NK-92 (cell line): ENCODE data around the gene USO1.
"Not testable (repeated sequence)": the region's sequence is repeated elsewhere in the genome, so short reads cannot be mapped to it uniquely, and the experiment has no call there.

Source experiments
- DNase-seq: peaks from one replicate; lab custom pipeline; 2025; ENCODE audit not compliant: unreplicated experiment; lab: John Stamatoyannopoulos, UW

USO1 gene

DNA sequence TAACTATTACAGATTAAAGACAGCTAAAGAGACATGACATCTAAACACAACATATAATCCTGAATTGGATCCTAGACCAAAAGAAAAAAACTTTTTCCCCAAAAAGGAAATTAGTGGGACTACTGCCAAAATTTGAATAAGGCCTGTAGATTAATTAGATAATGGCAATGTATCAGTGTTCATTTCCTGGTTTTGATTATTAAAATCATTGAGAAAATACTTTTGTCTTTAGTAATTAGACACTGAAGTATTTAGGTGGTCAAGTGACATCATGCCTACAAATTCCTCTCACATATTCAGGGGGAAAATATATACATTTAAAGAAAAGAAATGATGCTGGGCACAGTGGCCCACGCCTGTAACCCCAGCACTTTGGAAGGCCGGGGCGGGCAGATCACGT is 10.4 kb upstream of the USO1 start:
- DNase-seq = no peak

DNA sequence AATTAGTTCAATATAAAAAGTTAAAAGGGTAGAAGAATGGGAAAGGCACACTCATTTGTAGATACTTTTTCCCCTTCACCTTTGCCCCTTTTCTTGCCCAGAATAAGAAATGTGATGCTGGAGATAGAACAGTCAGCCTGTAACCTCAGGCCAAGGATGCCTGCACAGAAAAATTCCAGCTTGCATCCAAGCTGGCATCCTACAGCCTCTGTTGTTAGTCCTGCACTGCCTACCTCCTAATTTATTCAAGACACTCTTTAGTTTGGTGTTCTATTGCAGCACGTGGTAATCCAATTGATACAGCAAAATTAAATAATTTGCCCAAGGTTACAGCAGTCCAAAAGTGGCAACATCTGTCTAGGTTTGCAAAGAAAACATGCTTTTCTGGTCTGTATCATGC is 9.7 kb upstream of the USO1 start:
- DNase-seq = no peak

DNA sequence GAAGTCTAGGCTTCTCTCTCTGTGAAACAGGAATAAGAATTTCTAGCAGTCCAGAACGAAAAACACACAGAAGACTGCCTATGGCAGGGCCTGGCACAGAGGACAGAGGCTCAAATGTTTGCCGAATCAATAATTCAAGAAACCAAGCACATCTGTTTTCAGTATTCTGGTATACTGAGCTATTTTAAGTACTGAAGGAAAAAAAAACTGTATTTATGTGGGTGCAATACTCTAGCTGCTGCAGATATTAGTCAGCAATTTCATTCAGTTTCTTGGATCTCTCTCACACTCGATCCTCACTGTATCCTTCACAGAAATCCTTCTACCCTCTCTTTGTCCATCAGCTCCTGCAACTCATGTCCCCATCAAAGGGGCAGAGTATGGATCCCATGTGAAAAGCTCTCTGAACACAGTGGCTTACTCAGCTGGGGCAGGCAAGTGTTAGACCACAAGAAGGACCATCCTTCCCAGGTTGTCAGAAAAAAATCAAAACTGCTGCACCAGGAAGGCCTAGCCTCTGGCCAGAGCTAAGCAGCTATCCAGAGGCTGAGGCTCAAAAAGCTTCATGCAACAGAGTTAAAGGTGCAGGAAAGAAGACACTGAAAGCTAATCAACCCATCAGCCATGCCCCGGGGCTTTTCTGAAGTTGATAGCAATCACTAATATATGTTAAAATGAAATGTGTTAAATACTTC is 9.1 kb upstream of the USO1 start:
- no peak for DNase-seq

DNA sequence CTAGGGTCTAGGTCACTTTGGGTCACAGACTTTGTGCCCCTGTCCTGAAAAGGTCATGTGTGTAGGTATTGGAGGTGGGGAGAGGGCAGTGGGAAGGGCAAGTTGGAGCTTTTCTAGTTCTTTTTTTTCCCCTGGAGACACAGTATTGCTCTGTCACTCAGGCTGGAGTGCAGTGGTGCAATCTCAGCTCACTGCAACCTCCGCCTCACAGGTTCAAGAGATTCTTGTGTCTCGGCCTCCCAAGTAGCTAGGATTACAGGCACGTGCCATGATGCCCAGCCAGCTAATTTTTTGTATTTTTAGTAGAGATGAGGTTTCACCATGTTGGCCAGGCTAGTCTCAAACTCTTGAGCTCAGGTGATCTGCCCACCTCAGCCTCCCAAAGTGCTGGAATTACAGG is 8.3 kb upstream of the USO1 start:
- not testable (repeated sequence) for DNase-seq

DNA sequence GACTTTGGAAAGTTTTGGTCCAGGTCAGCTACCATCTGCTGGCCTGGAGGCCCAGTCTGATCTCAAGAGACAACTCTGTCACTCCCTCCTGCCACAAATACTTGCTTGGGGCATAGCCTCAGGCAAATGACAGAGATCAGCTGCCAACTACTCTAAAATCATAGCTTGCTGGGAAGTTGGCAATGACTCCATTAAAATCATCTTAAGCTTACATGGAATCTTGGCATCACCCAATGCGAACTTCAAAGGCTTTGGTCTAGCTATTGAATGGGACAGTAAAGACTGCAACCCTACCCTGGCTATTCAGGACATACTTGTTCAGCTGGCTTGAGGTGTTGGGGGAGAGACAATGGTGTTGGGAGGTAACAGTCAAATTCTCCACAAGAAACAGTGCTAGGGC is 7.0 kb upstream of the USO1 start:
- DNase-seq = no peak

DNA sequence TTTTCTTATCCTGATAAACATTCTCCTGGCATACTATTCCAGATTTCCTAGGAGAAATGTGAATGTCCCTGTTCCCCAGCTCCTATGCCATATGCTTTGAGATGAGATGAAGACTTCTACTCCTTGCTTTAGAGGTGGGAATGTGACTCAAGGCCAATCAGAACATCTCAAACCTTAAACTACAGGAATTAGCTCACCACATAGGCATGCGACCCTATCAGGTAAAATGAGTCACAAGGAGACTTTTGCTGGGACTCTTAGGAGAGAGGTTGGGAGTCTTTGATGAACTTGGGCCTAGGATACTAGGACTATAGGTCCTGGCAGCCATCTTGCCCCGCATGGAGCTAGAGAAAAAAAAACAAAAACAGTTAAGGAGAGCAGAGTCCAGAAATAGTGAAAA is 5.8 kb upstream of the USO1 start:
- DNase-seq = no peak

DNA sequence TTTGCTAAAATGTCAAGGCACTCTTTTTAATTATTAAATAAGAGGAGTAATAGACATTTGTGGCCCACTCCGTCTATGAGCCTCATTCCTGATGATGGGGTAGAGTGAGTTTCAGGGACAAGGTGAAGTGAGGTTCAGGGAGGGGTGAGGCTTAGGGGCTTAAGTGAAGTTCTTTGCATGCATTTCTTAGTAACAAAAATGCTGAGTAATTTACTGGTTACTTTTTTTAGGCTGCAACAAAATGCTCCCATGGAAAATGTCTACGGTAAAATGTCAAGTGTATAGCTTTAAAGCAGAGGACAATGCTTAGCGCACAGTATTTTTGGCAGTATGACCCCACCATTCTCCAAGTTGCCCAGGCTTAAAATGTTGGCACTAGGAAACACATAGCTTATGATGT is 2.0 kb upstream of the USO1 start:
- DNase-seq = no peak

DNA sequence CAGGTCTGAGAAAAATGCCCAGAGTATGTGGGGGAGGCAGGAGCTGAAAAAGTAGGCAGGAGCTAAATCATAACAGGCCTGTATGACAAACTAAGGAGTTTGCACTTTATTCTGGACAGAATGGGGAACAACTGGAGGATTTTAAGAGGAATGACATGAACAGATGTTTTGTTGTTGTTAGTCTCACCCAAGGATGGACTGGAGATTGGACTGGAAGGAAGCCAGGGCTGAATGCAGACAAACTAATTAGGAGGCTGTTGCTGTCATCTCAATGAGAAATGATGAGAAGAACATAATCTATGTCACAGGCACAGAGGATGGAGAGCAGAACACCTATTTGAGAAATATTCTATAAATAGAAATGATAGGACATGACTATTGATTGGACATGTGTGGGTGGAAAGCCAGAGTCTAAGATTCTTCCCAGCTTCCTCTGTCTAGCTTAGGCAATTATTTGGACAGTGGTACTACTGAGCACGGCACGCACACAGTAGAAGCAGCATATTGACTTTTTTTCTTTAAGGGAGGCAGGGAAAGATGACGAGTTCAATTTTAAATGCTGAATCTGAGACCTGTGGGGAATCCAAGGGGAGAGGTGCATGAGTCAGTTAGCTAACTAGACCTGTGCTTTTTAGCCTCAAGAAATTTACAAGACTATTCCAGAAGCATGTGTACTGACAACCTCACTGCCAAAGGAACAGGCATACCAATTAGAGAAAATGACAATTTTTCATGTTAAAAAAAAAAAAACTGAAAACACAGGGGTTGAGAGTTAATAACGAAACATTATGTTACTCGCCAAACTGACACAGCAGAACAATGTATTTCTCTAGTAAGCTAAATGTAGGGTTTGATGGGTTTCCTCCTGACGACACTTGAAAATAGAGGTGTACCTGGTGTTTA is 963 bp upstream of the USO1 start:
- DNase-seq = no peak

DNA sequence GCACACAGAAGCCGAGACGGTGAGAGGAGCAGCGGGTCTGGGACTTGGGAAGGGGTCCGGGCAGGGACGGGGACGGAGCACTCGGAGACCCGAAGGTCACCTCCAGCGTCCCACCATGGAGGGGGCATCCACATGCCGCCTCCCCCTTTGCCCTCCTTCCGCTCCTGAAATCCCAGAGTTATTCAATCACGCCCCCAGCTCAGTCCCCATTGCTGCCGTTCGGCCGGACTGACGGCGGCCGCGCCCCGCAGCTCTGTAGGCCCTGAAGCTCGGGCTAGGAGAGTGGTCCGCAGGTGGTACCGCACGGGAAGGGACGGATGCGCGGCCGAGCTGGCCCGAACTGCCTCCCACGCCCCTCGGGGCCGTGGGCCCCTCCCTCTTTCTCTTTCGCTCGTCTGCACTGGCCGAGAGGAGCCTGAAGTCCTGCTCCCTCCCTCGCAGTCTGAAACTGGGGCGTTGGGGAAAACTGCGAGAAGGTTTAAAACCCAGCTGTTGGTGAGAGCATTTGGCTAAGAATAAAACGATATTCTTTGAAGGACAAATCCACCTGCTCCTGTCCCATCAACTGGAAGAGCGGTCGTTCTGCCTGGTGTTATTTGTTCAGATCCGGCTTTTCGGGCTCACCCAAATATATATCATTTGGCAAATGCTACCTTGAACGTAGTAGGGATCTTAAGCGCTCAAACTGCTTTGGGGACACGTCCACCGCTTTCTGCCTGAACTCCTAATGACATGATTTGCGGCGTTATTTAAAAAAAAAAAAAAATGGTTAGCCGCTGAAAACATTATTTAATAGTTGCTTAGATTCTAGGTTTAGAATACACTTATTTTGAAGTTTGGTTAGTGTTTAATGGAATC is 719 bp downstream of the USO1 start:
- DNase-seq = no peak

DNA sequence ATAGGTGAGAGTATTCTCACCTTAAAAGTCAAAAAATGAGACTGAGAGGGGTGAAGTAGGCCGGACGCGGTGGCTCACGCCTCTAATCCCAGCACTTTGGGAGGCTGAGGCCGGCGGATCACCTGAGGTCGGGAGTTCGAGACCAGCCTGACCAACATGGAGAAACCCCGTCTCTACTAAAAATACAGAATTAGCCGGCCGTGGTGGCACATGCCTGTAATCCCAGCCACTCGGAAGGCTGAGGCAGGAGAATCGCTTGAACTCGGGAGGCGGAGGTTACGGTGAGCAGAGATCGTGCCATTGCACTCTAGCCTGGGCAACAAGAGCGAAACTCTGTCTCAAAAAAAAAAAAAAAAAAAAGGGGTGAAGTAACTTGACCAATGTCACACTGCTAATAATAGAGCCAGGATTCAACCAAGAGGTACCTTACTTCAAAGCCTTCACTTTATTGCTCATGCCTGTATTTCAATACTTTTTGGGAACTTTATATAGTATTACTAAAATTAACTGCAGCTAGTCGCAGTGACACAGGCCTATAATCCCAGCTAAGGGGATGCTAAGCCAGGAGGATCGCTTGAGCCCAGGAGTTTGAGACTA is 1.7 kb downstream of the USO1 start:
- not testable (repeated sequence) for DNase-seq

DNA sequence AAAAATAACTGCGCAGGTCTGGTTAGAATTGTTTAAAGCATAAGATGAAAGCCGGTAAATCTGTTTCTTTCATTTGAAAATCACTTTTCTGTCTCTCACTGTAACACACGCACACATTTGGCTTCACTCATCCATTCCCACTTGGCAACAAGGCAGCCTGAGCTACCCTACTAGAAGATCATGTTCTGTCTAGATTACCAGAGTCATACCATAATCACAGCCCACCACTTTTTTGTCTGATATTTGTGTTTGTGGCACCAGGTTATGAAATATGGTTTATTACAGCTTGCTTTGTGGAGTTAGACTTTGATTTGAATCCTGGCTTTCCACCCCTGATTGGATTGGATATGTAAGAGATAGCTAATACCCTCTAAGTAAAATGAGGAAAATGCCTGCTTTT is 2.2 kb downstream of the USO1 start:
- no peak for DNase-seq

DNA sequence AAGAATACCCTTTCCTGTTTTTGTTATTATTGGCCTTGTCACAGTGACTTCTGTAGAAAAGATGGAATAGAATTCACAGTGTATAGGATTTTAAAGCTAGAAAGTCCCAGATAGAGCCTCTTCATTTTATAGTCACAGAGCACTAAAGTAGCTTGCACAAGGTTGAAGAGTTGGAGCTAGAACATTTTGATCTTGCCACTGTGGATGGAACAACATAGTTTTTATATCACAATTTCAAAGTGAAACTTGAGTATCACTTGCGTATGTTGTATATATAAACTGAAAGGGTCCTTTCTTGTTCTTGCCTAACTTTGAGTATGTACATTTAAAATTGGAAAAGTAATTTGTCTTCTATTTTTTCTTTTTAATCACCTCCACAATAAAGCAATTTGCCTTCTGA is 2.7 kb downstream of the USO1 start:
- DNase-seq = no peak

DNA sequence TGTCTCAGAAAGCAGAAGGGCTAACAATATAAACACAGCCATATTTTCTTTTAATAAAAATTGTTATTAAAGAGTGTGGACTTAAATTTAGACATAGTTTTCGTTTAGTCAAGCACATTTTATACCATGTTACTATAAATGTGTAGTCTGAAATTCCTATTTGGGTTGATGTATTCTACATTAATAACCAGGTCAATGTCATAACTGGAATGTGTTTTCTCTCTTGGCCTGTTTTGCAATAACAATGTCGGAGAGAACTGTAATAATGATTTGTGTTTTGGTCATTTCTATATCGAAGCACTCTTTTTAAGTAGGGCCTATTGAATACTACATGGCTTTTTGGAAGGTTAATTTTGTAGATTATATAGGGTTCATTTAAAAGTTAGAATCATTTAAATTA is 5.5 kb downstream of the USO1 start:
- no peak for DNase-seq

DNA sequence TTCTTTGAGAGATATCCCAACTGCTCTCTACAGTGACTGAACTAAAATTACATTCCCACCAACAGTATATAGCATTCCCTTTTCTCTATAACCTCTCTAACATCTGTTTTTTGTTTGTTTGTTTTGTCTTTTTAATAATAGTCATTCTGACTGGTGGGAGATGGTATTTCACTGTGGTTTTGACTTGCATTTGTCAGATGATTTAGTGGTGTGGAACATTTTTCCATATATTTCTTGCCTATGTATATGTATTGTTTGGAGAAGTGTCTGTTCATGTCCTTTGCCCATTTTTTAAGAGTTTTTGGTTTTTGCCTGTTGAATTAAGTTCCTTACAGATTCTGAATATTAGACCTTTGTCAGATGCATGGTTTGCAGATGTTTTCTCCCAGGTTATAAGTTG is 9.0 kb downstream of the USO1 start:
- no peak for DNase-seq

DNA sequence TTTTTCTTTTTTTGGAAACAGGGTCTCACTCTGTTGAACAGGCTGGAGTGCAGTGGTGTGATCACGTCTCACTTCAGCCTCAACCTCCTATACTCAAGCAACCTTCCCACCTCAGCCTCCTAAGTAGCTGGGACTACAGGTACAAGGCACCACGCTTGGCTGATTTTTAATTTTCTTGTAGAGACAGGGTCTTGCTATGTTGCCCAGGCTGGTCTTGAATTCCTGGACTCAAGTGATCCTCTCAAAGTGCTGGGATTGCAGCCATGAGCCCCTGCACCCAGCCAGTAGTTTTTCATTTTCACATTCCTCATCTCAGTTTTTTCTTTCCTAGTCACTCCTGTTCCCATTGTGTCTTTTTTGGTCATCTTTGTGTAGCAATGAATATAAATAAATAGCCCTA is 11.1 kb downstream of the USO1 start:
- DNase-seq = no peak

DNA sequence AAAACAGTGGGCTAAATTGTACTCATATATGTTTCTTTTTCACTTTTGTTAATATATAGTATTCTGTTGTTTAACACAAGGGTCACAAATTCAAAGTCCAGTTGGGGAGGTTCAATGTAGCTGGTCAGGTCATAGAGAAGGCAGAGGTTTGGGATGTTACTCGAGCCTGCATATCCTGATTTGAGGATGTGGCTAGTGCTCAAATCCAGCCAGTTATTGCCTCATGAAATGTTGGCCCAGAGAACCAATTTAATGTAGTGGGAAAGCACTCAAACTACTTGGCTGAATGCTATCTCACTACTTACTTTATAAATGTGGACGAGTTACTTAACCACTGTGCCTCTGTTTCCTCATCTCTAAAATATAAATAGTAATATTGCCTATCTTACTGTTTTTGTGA is 12.5 kb downstream of the USO1 start:
- DNase-seq = no peak

DNA sequence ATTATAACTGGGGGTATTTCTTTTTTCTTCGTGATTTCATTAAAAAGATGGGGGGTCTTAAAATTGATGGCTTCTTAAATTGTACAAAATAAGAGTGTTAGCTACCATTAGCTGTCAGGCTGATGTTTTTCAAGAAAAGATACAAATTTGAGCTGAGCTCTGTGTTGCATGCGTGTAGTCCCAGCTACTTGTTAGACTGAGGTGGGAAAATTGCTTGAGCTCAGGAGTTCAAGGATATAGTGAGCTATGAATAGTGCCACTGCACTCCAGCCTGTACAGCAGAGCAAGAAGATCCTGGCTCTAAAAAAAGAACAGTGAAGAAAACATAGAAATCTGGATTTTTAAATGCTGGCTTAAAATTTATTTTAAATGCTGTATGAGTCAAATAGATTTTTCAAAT is 13.0 kb downstream of the USO1 start:
- DNase-seq = no peak

DNA sequence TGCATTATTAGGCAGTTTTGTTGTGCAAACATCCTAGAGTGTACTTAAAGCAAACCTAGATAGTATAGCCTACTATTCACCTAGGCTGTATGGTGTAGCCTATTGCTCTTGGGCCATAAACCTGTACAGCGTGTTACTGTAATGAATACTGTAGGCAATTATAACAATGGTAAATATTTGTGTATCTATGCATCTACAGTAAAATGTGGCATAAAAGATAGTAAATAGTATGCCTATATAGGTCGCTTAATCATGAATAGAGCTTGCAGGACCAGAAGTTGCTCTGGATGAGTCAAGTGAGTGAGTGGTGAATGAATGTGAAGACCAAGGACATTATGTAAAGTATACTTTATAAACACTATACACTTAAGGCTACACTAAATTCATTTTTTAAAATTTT is 16.6 kb downstream of the USO1 start:
- no peak for DNase-seq

DNA sequence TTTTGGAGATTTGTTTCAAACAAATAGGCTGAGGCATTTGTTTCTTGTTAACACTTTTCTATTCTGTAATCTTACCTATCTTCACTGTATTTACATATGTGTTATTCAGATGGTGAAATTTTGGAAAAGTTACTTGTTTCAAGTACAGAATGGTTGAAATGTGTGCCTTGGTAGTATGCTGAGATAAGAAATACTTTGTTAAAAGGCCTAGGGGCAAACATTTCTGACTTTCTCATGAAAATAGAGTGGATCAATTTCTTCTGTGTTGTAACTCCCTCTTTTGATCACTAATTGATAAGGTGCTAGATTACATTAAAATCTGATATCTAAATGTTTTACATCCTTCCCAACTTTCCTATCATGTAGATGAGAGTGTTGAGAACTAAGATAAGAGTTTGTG is 18.1 kb downstream of the USO1 start:
- no peak for DNase-seq

DNA sequence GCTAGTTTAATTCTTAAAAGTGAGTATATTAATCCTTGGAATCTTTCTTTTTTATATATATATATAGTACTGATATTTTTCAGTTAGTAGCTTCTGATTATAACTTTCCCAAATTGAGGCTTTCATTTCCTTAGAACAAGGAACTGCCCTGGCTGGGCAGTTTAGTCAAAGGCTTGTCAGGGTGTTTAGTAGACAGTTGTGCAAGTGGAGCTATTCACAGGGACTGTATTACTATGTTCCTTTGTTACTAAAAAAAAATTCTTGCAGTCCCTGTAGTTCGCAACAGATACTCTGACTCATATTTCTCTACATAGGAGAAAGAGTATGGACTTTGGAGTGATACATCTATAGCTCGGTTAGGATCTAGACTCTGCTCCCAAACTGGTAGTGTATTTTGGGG is 20.8 kb downstream of the USO1 start:
- DNase-seq = no peak

DNA sequence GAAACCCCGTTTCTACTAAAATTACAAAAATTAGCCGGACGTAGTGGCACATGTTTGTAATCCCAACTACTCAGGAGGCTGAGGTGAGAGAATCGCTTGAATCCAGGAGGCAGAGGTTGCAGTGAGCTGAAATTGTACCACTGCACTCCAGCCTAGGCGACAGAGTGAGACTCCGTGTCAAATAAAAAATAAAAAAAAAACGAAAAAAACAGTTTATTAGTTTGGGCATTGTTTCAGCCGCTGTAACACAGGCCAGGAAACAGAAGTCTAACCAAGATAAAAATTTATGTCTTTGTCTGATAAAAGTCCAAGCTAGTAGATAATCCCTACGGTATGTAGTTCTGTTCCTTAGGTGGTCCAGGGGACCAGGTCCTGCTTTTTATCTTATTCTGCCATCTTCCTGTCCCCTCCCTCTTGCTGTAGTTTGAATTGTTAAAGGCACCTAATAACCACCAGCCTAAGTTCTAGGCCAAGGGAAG is 21.4 kb downstream of the USO1 start:
- no peak for DNase-seq
